ENCODE measurements around the gene BORCS6. TPM values are rescaled to one million over a fixed set of nuclear protein-coding genes. Genes with fewer than 3 reads are reported as not detected.

The BORCS6 gene
- total RNA-seq, 1 experiment from 2014 or later: 6.4 TPM

- Histone ChIP-seq H3K9me3 (ENCODE audit: control insufficient read depth in 1 of 2, insufficient read depth in 1 of 2, low read depth in 1 of 2, low read length in 2 of 2) (no peaks in the 10 kb centered on the region), H3K4me1 (ENCODE audit: control insufficient read depth in 1 of 2, insufficient read depth in 2 of 2, low read length in 2 of 2) (peaks cover 22 to 46% of the 10 kb centered on the region in 2 experiments), H3K27ac (ENCODE audit: low read depth, low read length) (peak overlapping the region; percentile 69), H4K20me1 (ENCODE audit: insufficient read depth) (no peaks in the 10 kb centered on the region), H3K9me2 (ENCODE audit: insufficient read depth) (no peaks in the 10 kb centered on the region), H3K27me3 (ENCODE audit: insufficient read depth, low read length) (no peaks in the 10 kb centered on the region), H3K4me3 (replicated peaks in 1 of 2; ENCODE audit: low read depth in 1 of 2, low read length in 2 of 2) (peak overlapping the region; percentile 43 to 57), H3K36me3 (ENCODE audit: control insufficient read depth in 1 of 2, insufficient read depth in 2 of 2, low read length in 2 of 2) (no peaks in the 10 kb centered on the region), H2AFZ (ENCODE audit: low read depth, low read length, poor library complexity, severe bottlenecking) (peak overlapping the region; percentile 44), H3K79me2 (ENCODE audit: insufficient read depth, low read length) (peaks cover 6% of the 10 kb centered on the region; the same call in 1 of the 2 replicates), H3K9ac (ENCODE audit: low read length) (peak overlapping the region; percentile 93), H3K4me2 (ENCODE audit: low read length) (peak overlapping the region; percentile 99)
- DNase-seq (ENCODE audit: low read depth, low spot score): no peak
- ChIA-PET POLR2A (interaction anchor here (0.6 to 4.0 kb wide), 43 partner anchors 8 to 613 kb away, joined by 3 to 95 read pairs (median 8); partner anchors contain the start of genes ALOXE3, AURKB, BORCS6 and CTC1), RAD21 (ENCODE audit: low non-redundant PET in 1 of 2, low total read pairs in 2 of 2, uncharacterized antibody in 2 of 2, unreplicated experiment in 2 of 2) (no interaction called here), CTCF (interaction anchor here (1.0 to 1.2 kb wide), 3 partner anchors 15 to 55 kb away, joined by 3 to 5 read pairs (median 4); partner anchors contain the start of gene ALOXE3)
- BruUV-seq (replicated peaks): no TSS peak
- TF ChIP-seq CEBPB (IDR thresholded peaks at IDR 0.05; ENCODE audit: low read depth): no peak
- peak; percentile 15; the same call in 1 of the 2 replicates for TF ChIP-seq RAD21 (IDR thresholded peaks at IDR 0.05; ENCODE audit: low read depth)
- no peak for ATAC-seq
- intact Hi-C loops (cut with micrococcal nuclease): no loop called here
These were observed 16.1 kb downstream of the BORCS6 start for GRCh38 chr17:8173871-8174322.

- POLR2A ChIA-PET: interaction anchor here (0.6 to 4.0 kb wide), 51 partner anchors 9 to 844 kb away, joined by 3 to 95 read pairs (median 5); partner anchors contain the start of genes ALOXE3, AURKB, BORCS6 and CNTROB
- H3K9ac ChIP-seq (ENCODE audit: low read length): peak overlapping the region; percentile 93
- H3K9me3 ChIP-seq (ENCODE audit: control insufficient read depth in 1 of 2, insufficient read depth in 1 of 2, low read depth in 1 of 2, low read length in 2 of 2): no peaks in the 10 kb centered on the region
- ATAC-seq: peak; percentile 78
- no peaks in the 10 kb centered on the region for H4K20me1 ChIP-seq (ENCODE audit: insufficient read depth)
- H3K4me1 ChIP-seq (ENCODE audit: control insufficient read depth in 1 of 2, insufficient read depth in 2 of 2, low read length in 2 of 2): peaks cover 22 to 46% of the 10 kb centered on the region in 2 experiments
- H3K79me2 ChIP-seq (ENCODE audit: insufficient read depth, low read length): peaks cover 6% of the 10 kb centered on the region; the same call in 1 of the 2 replicates
- intact Hi-C loops (cut with micrococcal nuclease): no loop called here
- H3K4me3 ChIP-seq (replicated peaks in 1 of 2; ENCODE audit: low read depth in 1 of 2, low read length in 2 of 2): peak overlapping the region; percentile 43 to 57
- no peak overlapping the region for H2AFZ ChIP-seq (ENCODE audit: low read depth, low read length, poor library complexity, severe bottlenecking)
- H3K27ac ChIP-seq (ENCODE audit: low read depth, low read length): peak overlapping the region; percentile 69
- CTCF ChIA-PET: interaction anchor here (1.0 to 1.2 kb wide), 3 partner anchors 15 to 55 kb away, joined by 3 to 5 read pairs (median 4); partner anchors contain the start of gene ALOXE3
- RAD21 ChIA-PET (ENCODE audit: low non-redundant PET in 1 of 2, low total read pairs in 2 of 2, uncharacterized antibody in 2 of 2, unreplicated experiment in 2 of 2): interaction anchor here in 1 of 2 experiments (0.7 kb wide), 1 partner anchor 16 kb away, joined by 3 read pairs; no protein-coding TSS in a partner anchor
- H3K4me2 ChIP-seq (ENCODE audit: low read length): peak overlapping the region; percentile 99
- H3K36me3 ChIP-seq (ENCODE audit: control insufficient read depth in 1 of 2, insufficient read depth in 2 of 2, low read length in 2 of 2): no peaks in the 10 kb centered on the region
- no peaks in the 10 kb centered on the region for H3K9me2 ChIP-seq (ENCODE audit: insufficient read depth)
- BruUV-seq (replicated peaks): TSS peak; percentile 99
- DNase-seq (ENCODE audit: low read depth, low spot score): peak; percentile 99
- H3K27me3 ChIP-seq (ENCODE audit: insufficient read depth, low read length): no peaks in the 10 kb centered on the region
- peak; percentile 100 for TF ChIP-seq POLR2AphosphoS5 (IDR thresholded peaks at IDR 0.05; ENCODE audit: low read depth, low read length)
- no peak for TF ChIP-seq REST (IDR thresholded peaks at IDR 0.05; ENCODE audit: low read depth)
- TF ChIP-seq CTCF (IDR thresholded peaks at IDR 0.05 in 2 of 3, conservative IDR thresholded peaks at IDR 0.05 in 1 of 3; ENCODE audit: borderline replicate concordance in 1 of 3, insufficient read depth in 1 of 3, low read depth in 2 of 3, low read length in 2 of 3): no peak
- TF ChIP-seq MAX (IDR thresholded peaks at IDR 0.05): peak; percentile 73
- TF ChIP-seq ZNF274 (IDR thresholded peaks at IDR 0.05; ENCODE audit: low read depth, low read length): no peak
- TF ChIP-seq ELF1 (IDR thresholded peaks at IDR 0.05; ENCODE audit: borderline replicate concordance, low read depth): no peak; the same call in 1 of the 2 replicates
These were observed 16.7 kb downstream of the BORCS6 start for GRCh38 chr17:8173056-8173870.
